ENCODE data around the gene SLC2A9. TPM values are rescaled to one million over a fixed set of nuclear protein-coding genes. Genes with fewer than 3 reads are reported as not detected.

SLC2A9 gene
- total and polyA plus RNA-seq, 2 of the 13 experiments (the other 11 are each of a cell fraction or from before 2014, with no cell fraction given) = 36.2 to 42.3 TPM

- no peak for TF ChIP-seq ZBTB46 (CRISPR knock-in tag; IDR thresholded peaks at IDR 0.05; ENCODE audit: borderline replicate concordance)
Observed at GRCh38 chr4:10048941-10049697, 27.8 kb upstream of the SLC2A9 start (continued).

- Histone ChIP-seq H3K9ac (ENCODE audit: insufficient read depth, low read depth, low read length) (no peak overlapping the region), H3K27ac (ENCODE audit: extremely low read length, insufficient read depth, low read length) (no peak overlapping the region), H4K20me1 (ENCODE audit: insufficient read depth, low read length) (no peaks in the 10 kb centered on the region), H2AFZ (ENCODE audit: low read length) (no peak overlapping the region), H3K4me3 (replicated peaks in 1 of 3; ENCODE audit: insufficient read depth in 1 of 3, low read depth in 2 of 3, low read length in 3 of 3) (no peak overlapping the region), H3K4me1 (ENCODE audit: insufficient read depth, low read length) (peaks cover 64% of the 10 kb centered on the region), H3K79me2 (ENCODE audit: insufficient read depth, low read length) (no peaks in the 10 kb centered on the region), H3K9me3 (ENCODE audit: low read length) (no peaks in the 10 kb centered on the region), H3K27me3 (ENCODE audit: control insufficient read depth in 1 of 2, insufficient read depth in 2 of 2, low read length in 2 of 2) (no peaks in the 10 kb centered on the region), H3K36me3 (replicated peaks in 1 of 2; ENCODE audit: control insufficient read depth in 1 of 2, insufficient read depth in 2 of 2, low read length in 2 of 2) (no peaks in the 10 kb centered on the region), H3K4me2 (ENCODE audit: low read depth, low read length) (no peak overlapping the region)
- no peak for DNase-seq (ENCODE audit: low spot score)
- intact Hi-C loops (cut with micrococcal nuclease; ENCODE audit: unreplicated experiment) = no loop called here
- ChIA-PET POLR2A (no interaction called here), CTCF (ENCODE audit: low intra/inter-chr PET ratio, low total read pairs) (no interaction called here)
- TF ChIP-seq POLR2A (IDR thresholded peaks at IDR 0.05; ENCODE audit: insufficient read depth in 1 of 2, low read depth in 2 of 2, low read length in 2 of 2) = no peak
- TF ChIP-seq PHB2 (IDR thresholded peaks at IDR 0.05; ENCODE audit: partially characterized antibody) = no peak
- no peak for TF ChIP-seq SYNCRIP (IDR thresholded peaks at IDR 0.05; ENCODE audit: insufficient read depth, low read depth, low read length)
- TF ChIP-seq FOXC1 (CRISPR knock-in tag; IDR thresholded peaks at IDR 0.05; ENCODE audit: borderline replicate concordance) = no peak
- TF ChIP-seq ZNF292 (CRISPR knock-in tag; IDR thresholded peaks at IDR 0.05; ENCODE audit: borderline replicate concordance, low read depth) = no peak
- TF ChIP-seq ZNF556 (CRISPR knock-in tag; IDR thresholded peaks at IDR 0.05; ENCODE audit: borderline replicate concordance) = no peak
- TF ChIP-seq ZNF558 (CRISPR knock-in tag; IDR thresholded peaks at IDR 0.05; ENCODE audit: borderline replicate concordance) = no peak
- TF ChIP-seq ZNF546 (CRISPR knock-in tag; conservative IDR thresholded peaks at IDR 0.05) = no peak
- no peak for TF ChIP-seq IKZF1 (IDR thresholded peaks at IDR 0.05)
- no peak for TF ChIP-seq RBM39 (IDR thresholded peaks at IDR 0.05; ENCODE audit: low read depth, low read length, poor library complexity, severe bottlenecking)
- TF ChIP-seq GPN1 (CRISPR knock-in tag; IDR thresholded peaks at IDR 0.05; ENCODE audit: borderline replicate concordance) = no peak
- no peak for TF ChIP-seq MAFK (conservative IDR thresholded peaks at IDR 0.05 in 1 of 2, IDR thresholded peaks at IDR 0.05 in 1 of 2; ENCODE audit: low read length in 2 of 2)
- no peak for TF ChIP-seq ZNF746 (CRISPR knock-in tag; IDR thresholded peaks at IDR 0.05)
- no peak for TF ChIP-seq CCAR2 (optimal IDR thresholded peaks at IDR 0.05; ENCODE audit: low read depth, low read length)
- TF ChIP-seq NFYB (CRISPR knock-in tag; IDR thresholded peaks at IDR 0.05) = no peak
- FAIRE-seq = no peak
- no peak for ATAC-seq
- in situ Hi-C loops (cut with HindIII; ENCODE audit: extremely low pct_ligation_motif_present, low pct_unique_long_range_greater_than_20kb) = no loop called here
- BruUV-seq (replicated peaks) = no TSS peak
- 93% methylated on average over 5 of the region's 5 CpGs for WGBS (ENCODE audit: low lambda C conversion rate)
Observed at GRCh38 chr4:10047967-10048366, 26.7 kb upstream of the SLC2A9 start.

All from HepG2 (cell line).